ENCODE results near the gene PDCL2.

The PDCL2 gene

GRCh38 chr4:55636656-55636999 lies 44.6 kb upstream of the PDCL2 start:
- no peak for ATAC-seq
- TF ChIP-seq, protein P1, sequence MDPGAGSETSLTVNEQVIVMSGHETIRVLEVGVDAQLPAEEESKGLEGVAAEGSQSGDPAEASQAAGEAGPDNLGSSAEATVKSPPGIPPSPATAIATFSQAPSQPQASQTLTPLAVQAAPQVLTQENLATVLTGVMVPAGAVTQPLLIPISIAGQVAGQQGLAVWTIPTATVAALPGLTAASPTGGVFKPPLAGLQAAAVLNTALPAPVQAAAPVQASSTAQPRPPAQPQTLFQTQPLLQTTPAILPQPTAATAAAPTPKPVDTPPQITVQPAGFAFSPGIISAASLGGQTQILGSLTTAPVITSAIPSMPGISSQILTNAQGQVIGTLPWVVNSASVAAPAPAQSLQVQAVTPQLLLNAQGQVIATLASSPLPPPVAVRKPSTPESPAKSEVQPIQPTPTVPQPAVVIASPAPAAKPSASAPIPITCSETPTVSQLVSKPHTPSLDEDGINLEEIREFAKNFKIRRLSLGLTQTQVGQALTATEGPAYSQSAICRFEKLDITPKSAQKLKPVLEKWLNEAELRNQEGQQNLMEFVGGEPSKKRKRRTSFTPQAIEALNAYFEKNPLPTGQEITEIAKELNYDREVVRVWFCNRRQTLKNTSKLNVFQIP (CRISPR knock-in tag; IDR thresholded peaks at IDR 0.05; ENCODE audit: borderline replicate concordance, low read depth), result no peak
- TF ChIP-seq ZNF565 (CRISPR knock-in tag; conservative IDR thresholded peaks at IDR 0.05; ENCODE audit: low read depth) (no peak), ZNF70 (CRISPR knock-in tag; IDR thresholded peaks at IDR 0.05) (no peak), TSHZ2 (CRISPR knock-in tag; IDR thresholded peaks at IDR 0.05) (no peak), OSR1 (CRISPR knock-in tag; IDR thresholded peaks at IDR 0.05) (no peak), RARB (CRISPR knock-in tag; IDR thresholded peaks at IDR 0.05) (no peak), PATZ1 (CRISPR knock-in tag; IDR thresholded peaks at IDR 0.05; ENCODE audit: borderline replicate concordance) (no peak), ZFP30 (CRISPR knock-in tag; IDR thresholded peaks at IDR 0.05) (no peak), TCF4 (CRISPR knock-in tag; IDR thresholded peaks at IDR 0.05; ENCODE audit: borderline replicate concordance) (no peak), TOX (CRISPR knock-in tag; IDR thresholded peaks at IDR 0.05; ENCODE audit: borderline replicate concordance) (no peak), ZFP3 (CRISPR knock-in tag; IDR thresholded peaks at IDR 0.05) (no peak), ISL1 (CRISPR knock-in tag; IDR thresholded peaks at IDR 0.05) (no peak), ESRRG (CRISPR knock-in tag; IDR thresholded peaks at IDR 0.05) (no peak)
- TF ChIP-seq, protein P2, sequence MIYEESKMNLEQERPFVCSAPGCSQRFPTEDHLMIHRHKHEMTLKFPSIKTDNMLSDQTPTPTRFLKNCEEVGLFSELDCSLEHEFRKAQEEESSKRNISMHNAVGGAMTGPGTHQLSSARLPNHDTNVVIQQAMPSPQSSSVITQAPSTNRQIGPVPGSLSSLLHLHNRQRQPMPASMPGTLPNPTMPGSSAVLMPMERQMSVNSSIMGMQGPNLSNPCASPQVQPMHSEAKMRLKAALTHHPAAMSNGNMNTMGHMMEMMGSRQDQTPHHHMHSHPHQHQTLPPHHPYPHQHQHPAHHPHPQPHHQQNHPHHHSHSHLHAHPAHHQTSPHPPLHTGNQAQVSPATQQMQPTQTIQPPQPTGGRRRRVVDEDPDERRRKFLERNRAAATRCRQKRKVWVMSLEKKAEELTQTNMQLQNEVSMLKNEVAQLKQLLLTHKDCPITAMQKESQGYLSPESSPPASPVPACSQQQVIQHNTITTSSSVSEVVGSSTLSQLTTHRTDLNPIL (CRISPR knock-in tag; IDR thresholded peaks at IDR 0.05; ENCODE audit: low read depth), result no peak

GRCh38 chr4:55635741-55636655 lies 44.0 kb upstream of the PDCL2 start, which contains the start of gene NMU:
Gene NMU, minus strand, starts transcription at chr4:55636298. Its CDS starts 106 bp downstream, at chr4:55636192.
- peak; percentile 78 for ATAC-seq
- TF ChIP-seq TOX (CRISPR knock-in tag; IDR thresholded peaks at IDR 0.05; ENCODE audit: borderline replicate concordance) (no peak), ESRRG (CRISPR knock-in tag; IDR thresholded peaks at IDR 0.05) (no peak), ZFP3 (CRISPR knock-in tag; IDR thresholded peaks at IDR 0.05) (no peak), PPARA (CRISPR knock-in tag; IDR thresholded peaks at IDR 0.05; ENCODE audit: borderline replicate concordance) (no peak), OSR1 (CRISPR knock-in tag; IDR thresholded peaks at IDR 0.05) (no peak), TSHZ2 (CRISPR knock-in tag; IDR thresholded peaks at IDR 0.05) (no peak), TCF4 (CRISPR knock-in tag; IDR thresholded peaks at IDR 0.05; ENCODE audit: borderline replicate concordance) (no peak), BACH2 (CRISPR knock-in tag; IDR thresholded peaks at IDR 0.05; ENCODE audit: borderline replicate concordance) (no peak)
- TF ChIP-seq, protein P2 (CRISPR knock-in tag; IDR thresholded peaks at IDR 0.05; ENCODE audit: low read depth), result no peak
- TF ChIP-seq, protein P3, sequence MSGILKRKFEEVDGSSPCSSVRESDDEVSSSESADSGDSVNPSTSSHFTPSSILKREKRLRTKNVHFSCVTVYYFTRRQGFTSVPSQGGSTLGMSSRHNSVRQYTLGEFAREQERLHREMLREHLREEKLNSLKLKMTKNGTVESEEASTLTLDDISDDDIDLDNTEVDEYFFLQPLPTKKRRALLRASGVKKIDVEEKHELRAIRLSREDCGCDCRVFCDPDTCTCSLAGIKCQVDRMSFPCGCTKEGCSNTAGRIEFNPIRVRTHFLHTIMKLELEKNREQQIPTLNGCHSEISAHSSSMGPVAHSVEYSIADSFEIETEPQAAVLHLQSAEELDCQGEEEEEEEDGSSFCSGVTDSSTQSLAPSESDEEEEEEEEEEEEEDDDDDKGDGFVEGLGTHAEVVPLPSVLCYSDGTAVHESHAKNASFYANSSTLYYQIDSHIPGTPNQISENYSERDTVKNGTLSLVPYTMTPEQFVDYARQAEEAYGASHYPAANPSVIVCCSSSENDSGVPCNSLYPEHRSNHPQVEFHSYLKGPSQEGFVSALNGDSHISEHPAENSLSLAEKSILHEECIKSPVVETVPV (CRISPR knock-in tag; IDR thresholded peaks at IDR 0.05), result no peak
- TF ChIP-seq, protein P1 (CRISPR knock-in tag; IDR thresholded peaks at IDR 0.05; ENCODE audit: borderline replicate concordance, low read depth), result no peak

Data from SK-N-SH treated with all-trans-retinoic acid at 6 μM for 48 hours (cell line).